ENCODE measurements around the gene RNF138.

DNA sequence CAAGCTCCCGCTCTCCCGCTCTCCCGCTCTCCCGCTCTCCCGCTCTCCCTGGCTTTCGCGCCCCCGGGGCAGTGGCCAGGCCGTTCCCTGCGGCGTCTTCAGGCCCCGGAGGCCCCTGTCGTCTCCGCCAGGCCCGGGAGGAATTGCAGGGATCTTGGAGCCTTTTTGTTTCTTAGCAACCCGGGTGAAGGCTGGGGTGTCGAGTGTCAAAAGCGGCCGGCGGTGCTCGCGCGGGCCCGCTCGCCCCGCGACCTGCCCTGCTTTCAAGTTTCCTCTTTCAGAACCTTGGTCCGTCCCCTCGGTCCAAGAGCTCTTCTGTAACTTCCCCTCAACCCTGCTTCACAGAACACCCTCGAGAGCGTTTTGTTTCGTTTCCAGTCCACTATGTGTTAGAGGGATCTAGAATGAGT, 1.4 kb downstream of the RNF138 start:
- TF ChIP-seq CTCF (IDR thresholded peaks at IDR 0.05) (no peak), EZH2 (IDR thresholded peaks at IDR 0.05; ENCODE audit: borderline replicate concordance, insufficient read depth, low read depth, low read length, poor library complexity, severe bottlenecking) (no peak)

Data from B cell (primary cell).